Thyroid gland (tissue), 4 donors: ENCODE results near the gene DDX54.

Source experiments
- CTCF ChIP-seq, 6 experiments: fragments of 200-600 bp in 3 of 6; fragments of 450-650 bp in 3 of 6; sonication (generic) in 3 of 6; IDR thresholded peaks; one replicate each; pipeline ENCODE4 v1.5.1; 2016 to 2019; ENCODE audit warnings: antibody characterized with exemption in 6 of 6, mild to moderate bottlenecking in 2 of 6, inconsistent platforms in 1 of 6, moderate library complexity in 1 of 6
- POLR2A ChIP-seq, 2 donors: fragments of 450-650 bp; IDR thresholded peaks; one replicate each; pipeline ENCODE4 v1.6.1; 2017; ENCODE audit warnings: antibody characterized with exemption in 2 of 2, mild to moderate bottlenecking in 2 of 2, moderate library complexity in 1 of 2

GRCh38 chr12:113129664-113130456, 55.4 kb downstream of the DDX54 start:
- no peak for TF ChIP-seq CTCF (IDR thresholded peaks at IDR 0.05)
- no peak for TF ChIP-seq POLR2A (IDR thresholded peaks at IDR 0.05)
